ENCODE measurements around the gene AADACL4.

GRCh38 chr1:12622506-12622905 is 21.4 kb upstream of the AADACL4 start:
- TF ChIP-seq POLR2AphosphoS5 (IDR thresholded peaks at IDR 0.05; ENCODE audit: low read length) (no peak), IRF3 (IDR thresholded peaks at IDR 0.05) (no peak), SUZ12 (IDR thresholded peaks at IDR 0.05; ENCODE audit: unreplicated experiment) (no peak)
- TF ChIP-seq, protein P1, sequence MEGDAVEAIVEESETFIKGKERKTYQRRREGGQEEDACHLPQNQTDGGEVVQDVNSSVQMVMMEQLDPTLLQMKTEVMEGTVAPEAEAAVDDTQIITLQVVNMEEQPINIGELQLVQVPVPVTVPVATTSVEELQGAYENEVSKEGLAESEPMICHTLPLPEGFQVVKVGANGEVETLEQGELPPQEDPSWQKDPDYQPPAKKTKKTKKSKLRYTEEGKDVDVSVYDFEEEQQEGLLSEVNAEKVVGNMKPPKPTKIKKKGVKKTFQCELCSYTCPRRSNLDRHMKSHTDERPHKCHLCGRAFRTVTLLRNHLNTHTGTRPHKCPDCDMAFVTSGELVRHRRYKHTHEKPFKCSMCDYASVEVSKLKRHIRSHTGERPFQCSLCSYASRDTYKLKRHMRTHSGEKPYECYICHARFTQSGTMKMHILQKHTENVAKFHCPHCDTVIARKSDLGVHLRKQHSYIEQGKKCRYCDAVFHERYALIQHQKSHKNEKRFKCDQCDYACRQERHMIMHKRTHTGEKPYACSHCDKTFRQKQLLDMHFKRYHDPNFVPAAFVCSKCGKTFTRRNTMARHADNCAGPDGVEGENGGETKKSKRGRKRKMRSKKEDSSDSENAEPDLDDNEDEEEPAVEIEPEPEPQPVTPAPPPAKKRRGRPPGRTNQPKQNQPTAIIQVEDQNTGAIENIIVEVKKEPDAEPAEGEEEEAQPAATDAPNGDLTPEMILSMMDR (IDR thresholded peaks at IDR 0.05 in 2 of 3, conservative IDR thresholded peaks at IDR 0.05 in 1 of 3; ENCODE audit: control insufficient read depth in 2 of 3, extremely low read depth in 1 of 3, insufficient read depth in 1 of 3, low read depth in 3 of 3, low read length in 3 of 3), result no peak

All from GM12878 (cell line).